ENCODE data around the gene TDRD15. TPM values are rescaled to one million over a fixed set of nuclear protein-coding genes. Genes with fewer than 3 reads are reported as not detected.

Gene TDRD15
- total RNA-seq, 1 experiment from 2014 or later: not detected

- no CpG with 5 or more reads among the region's 3 CpGs for WGBS (ENCODE audit: extremely low coverage, insufficient read length, low lambda C conversion rate)
- Histone ChIP-seq H4K20me1 (ENCODE audit: control insufficient read depth, insufficient read depth, insufficient read length) (no peaks in the 10 kb centered on the region), H2BK15ac (ENCODE audit: low read depth, low read length) (no peak overlapping the region), H4K8ac (replicated peaks; ENCODE audit: insufficient read length, low read depth, low read length) (no peak overlapping the region), H3K23ac (ENCODE audit: insufficient read length, low read depth, low read length) (no peak overlapping the region), H3K56ac (ENCODE audit: insufficient read length, low read depth, low read length) (no peak overlapping the region), H2BK5ac (ENCODE audit: insufficient read length, low read length) (no peak overlapping the region), H3K9me3 (ENCODE audit: control insufficient read depth, low read depth, low read length) (no peaks in the 10 kb centered on the region), H3K18ac (ENCODE audit: insufficient read length, low read depth, low read length) (no peak overlapping the region), H4K5ac (ENCODE audit: insufficient read length, low read depth, low read length) (no peak overlapping the region), H3K23me2 (ENCODE audit: insufficient read length, low read depth, low read length, poor library complexity, severe bottlenecking) (no peaks in the 10 kb centered on the region), H2AFZ (ENCODE audit: low read length) (no peak overlapping the region), H3K14ac (ENCODE audit: insufficient read depth, low read length) (no peak overlapping the region), H3K79me2 (ENCODE audit: insufficient read depth, low read length) (no peaks in the 10 kb centered on the region), H3K27me3 (ENCODE audit: insufficient read depth, low read length) (no peaks in the 10 kb centered on the region), H3K4ac (ENCODE audit: low read depth, low read length) (no peak overlapping the region), H3T11ph (ENCODE audit: low read length) (no peak overlapping the region), H2BK120ac (ENCODE audit: low read depth, low read length, poor library complexity, severe bottlenecking) (no peak overlapping the region), H3K9ac (ENCODE audit: extremely low read depth, insufficient read length, low read length) (no peak overlapping the region), H2AK5ac (ENCODE audit: insufficient read length, low read length) (no peak overlapping the region), H3K4me2 (ENCODE audit: insufficient read depth, insufficient read length, low read length) (no peak overlapping the region), H2BK20ac (ENCODE audit: low read depth, low read length, poor library complexity, severe bottlenecking) (no peak overlapping the region), H2BK12ac (ENCODE audit: insufficient read length, low read depth, low read length) (no peak overlapping the region), H3K79me1 (ENCODE audit: insufficient read depth, low read depth, low read length, poor library complexity, severe bottlenecking) (no peaks in the 10 kb centered on the region), H4K91ac (ENCODE audit: insufficient read length, low read depth, low read length) (no peak overlapping the region), H3K27ac (ENCODE audit: insufficient read length, low read depth, low read length) (no peak overlapping the region), H3K4me1 (ENCODE audit: insufficient read depth, low read length) (peaks cover 5% of the 10 kb centered on the region; the same call in 1 of the 2 replicates)
- Mint-ChIP-seq H3K36me3 (ENCODE audit: insufficient read depth in 1 of 3, low read depth in 3 of 3) (no peaks in the 10 kb centered on the region), H3K27ac (no peak overlapping the region), H3K4me3 (no peak overlapping the region), H3K4me1 (peaks cover 16 to 21% of the 10 kb centered on the region in 2 experiments), H3K9me3 (no peaks in the 10 kb centered on the region; a peak in 1 of 5 replicates), H3K27me3 (ENCODE audit: low read depth) (no peaks in the 10 kb centered on the region)
- no peak for TF ChIP-seq CTCF (conservative IDR thresholded peaks at IDR 0.05)
- no peak for DNase-seq
Observed at GRCh38 chr2:21095714-21096113, 28.1 kb upstream of the TDRD15 start.
